Mammary microvascular endothelial cell (primary cell): ENCODE data around the gene GLT8D1. TPM values are rescaled to one million over a fixed set of nuclear protein-coding genes. Genes with fewer than 3 reads are reported as not detected.

Experiments
- total RNA-seq: library from RNA; depleted of rRNA; stranded (reverse); fragments of >200 nt; gene quantifications from 2 replicates; pipeline ENCODE4 v1.2.3, GENCODE V29; 2015

GLT8D1 gene, protein sequence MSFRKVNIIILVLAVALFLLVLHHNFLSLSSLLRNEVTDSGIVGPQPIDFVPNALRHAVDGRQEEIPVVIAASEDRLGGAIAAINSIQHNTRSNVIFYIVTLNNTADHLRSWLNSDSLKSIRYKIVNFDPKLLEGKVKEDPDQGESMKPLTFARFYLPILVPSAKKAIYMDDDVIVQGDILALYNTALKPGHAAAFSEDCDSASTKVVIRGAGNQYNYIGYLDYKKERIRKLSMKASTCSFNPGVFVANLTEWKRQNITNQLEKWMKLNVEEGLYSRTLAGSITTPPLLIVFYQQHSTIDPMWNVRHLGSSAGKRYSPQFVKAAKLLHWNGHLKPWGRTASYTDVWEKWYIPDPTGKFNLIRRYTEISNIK
- 49.4 and 60.7 TPM in 2 replicates for total RNA-seq

DNA sequence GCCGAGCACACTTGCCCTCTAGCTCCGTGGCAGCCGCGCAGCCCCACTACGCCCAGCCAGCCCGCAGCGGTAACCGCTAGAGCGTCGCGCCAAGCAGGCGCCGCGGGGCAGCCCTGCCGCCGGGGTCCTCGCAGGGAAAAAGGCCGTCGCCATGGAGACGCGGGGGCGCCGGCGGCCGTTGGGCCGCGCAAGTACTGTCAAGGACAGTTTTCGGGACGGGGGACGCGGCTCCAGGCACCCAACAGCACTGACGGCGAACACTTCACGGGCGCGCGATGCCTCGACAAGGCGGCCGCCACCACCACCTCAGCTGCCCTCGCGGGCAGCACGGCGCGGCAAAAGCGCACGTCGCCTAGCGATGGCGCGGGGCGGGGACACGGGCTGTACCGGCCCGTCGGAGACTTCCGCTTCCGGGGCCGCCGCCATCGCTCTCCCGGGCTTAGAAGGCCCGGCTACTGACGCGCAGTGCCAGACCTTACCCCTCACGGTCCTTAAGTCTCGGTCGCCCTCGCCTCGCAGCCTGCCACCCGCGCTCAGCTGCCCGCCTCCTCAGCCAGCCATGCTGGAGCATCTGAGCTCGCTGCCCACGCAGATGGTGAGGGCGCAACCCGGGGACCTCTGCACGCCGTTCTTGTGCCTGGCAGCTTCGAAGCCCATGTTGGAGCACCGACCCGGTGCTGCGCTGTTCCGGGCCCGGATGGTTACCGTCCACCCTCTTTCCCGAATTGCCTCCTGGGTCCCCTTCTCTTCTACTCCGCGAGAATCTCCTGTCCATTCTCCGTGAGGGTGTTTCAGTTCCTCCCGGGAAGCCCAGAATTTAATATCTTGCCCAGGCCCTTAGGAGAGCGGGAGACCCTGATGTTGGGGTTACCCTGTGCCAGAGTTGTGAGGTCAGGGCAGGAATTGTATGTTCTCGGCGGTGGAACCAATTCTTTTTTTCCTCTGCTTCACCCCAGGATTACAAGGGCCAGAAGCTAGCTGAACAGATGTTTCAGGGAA lies at the start of gene GLT8D1, which contains the start of gene SPCS1:
Gene GLT8D1, minus strand, starts transcription at position 104 of the 999 bp plus-strand sequence. CDS start 5,331 bp downstream, outside the sequence.
Gene SPCS1, plus strand, starts transcription at position 419 of the 999 bp plus-strand sequence. Its CDS starts 141 bp downstream, at position 560.

GRCh38 chr3:52685709-52686691 lies 19.6 kb downstream of the GLT8D1 start, which contains the start of the genes GNL3 and PBRM1:
GNL3 (plus strand) TSS chr3:52686032; CDS start chr3:52686093, 61 bp downstream.
PBRM1 (minus strand) TSS chr3:52685913.

Other genes starting within 250 kb of the GLT8D1 start
- gene STAB1, start 210.5 kb downstream of the GLT8D1 start, total RNA-seq = 149 and 154 TPM in 2 replicates
- 44.6 and 64.3 TPM in 2 replicates for gene NT5DC2, start 171.9 kb downstream of the GLT8D1 start, total RNA-seq
- 0.59 and 9.9 TPM in 2 replicates for gene UQCC5, start 169.2 kb downstream of the GLT8D1 start, total RNA-seq
- 48.8 and 49.8 TPM in 2 replicates for gene PBRM1, start 19.9 kb downstream of the GLT8D1 start, total RNA-seq
- gene GNL3, start 19.8 kb downstream of the GLT8D1 start, total RNA-seq = 100 and 102 TPM in 2 replicates
- 189 TPM in 2 replicates for gene SPCS1, start 315 bp upstream of the GLT8D1 start, total RNA-seq
- 12.1 and 15.1 TPM in 2 replicates for gene NEK4, start 65.1 kb upstream of the GLT8D1 start, total RNA-seq
- not detected in 2 replicates for gene ITIH1, start 71.8 kb upstream of the GLT8D1 start, total RNA-seq
- not detected in 2 replicates for gene ITIH3, start 89.0 kb upstream of the GLT8D1 start, total RNA-seq
- gene ITIH4, start 124.9 kb upstream of the GLT8D1 start, total RNA-seq = 0.15 TPM in 1 of 2 replicates, not detected in the other
- gene MUSTN1, start 129.2 kb upstream of the GLT8D1 start, total RNA-seq = not detected in 2 replicates
- gene STIMATE, start 191.8 kb upstream of the GLT8D1 start, total RNA-seq = 17.0 and 17.3 TPM in 2 replicates